Karpas-422 (cell line): Measurements from ENCODE around the gene HELZ. TPM values are rescaled to one million over a fixed set of nuclear protein-coding genes. Genes with fewer than 3 reads are reported as not detected.

Source experiments
- DNase-seq: peaks from one replicate; pipeline ENCODE4 v3.0.0-alpha.2; 2015
- H2AFZ ChIP-seq: fragments of 200-600 bp; sonication (generic); 2 replicates; pipeline ENCODE4 v1.6.1; 2014; ENCODE audit warnings: antibody characterized with exemption, low read length, mixed read lengths
- H3K27ac ChIP-seq: fragments of 200-600 bp; sonication (generic); 2 replicates; pipeline ENCODE4 v1.5.1; 2014; ENCODE audit warnings: mild to moderate bottlenecking, low read length, moderate library complexity
- H3K27me3 ChIP-seq: fragments of 200-600 bp; sonication (generic); 2 replicates; pipeline ENCODE4 v1.6.1; 2014; ENCODE audit warnings: low read length, mixed read lengths
- H3K36me3 ChIP-seq: fragments of 200-600 bp; sonication (generic); 2 replicates; pipeline ENCODE4 v1.6.1; 2014; ENCODE audit warnings: low read length, mixed read lengths; ENCODE audit not compliant: insufficient read depth
- H3K4me1 ChIP-seq: fragments of 200-600 bp; sonication (generic); 2 replicates; pipeline ENCODE4 v1.6.1; 2014; ENCODE audit warnings: mild to moderate bottlenecking, low read length, mixed read lengths
- H3K4me2 ChIP-seq: fragments of 200-600 bp; sonication (generic); 2 replicates; pipeline ENCODE4 v1.6.1; 2014; ENCODE audit warnings: low read length, low read depth, mild to moderate bottlenecking; ENCODE audit not compliant: poor library complexity, severe bottlenecking
- H3K4me3 ChIP-seq: fragments of 200-600 bp; sonication (generic); 2 replicates; pipeline ENCODE4 v1.5.1; 2014; ENCODE audit warnings: mild to moderate bottlenecking, antibody characterized with exemption, low read length, mixed read lengths
- H3K79me2 ChIP-seq: fragments of 200-600 bp; sonication (generic); 2 replicates; pipeline ENCODE4 v1.6.1; 2014; ENCODE audit warnings: mild to moderate bottlenecking, low read length, mixed read lengths
- H3K9ac ChIP-seq: fragments of 200-600 bp; sonication (generic); 2 replicates; pipeline ENCODE4 v1.6.0; 2014; ENCODE audit warnings: low read length
- H3K9me2 ChIP-seq: fragments of 200-600 bp; sonication (generic), shearing (Covaris generic); replicated peaks from 2 replicates; pipeline ENCODE4 v1.6.0; 2014; ENCODE audit warnings: mild to moderate bottlenecking, low read length, moderate library complexity; ENCODE audit not compliant: insufficient read depth
- H3K9me3 ChIP-seq: fragments of 300-700, 200-600 bp; sonication (generic); 2 replicates; pipeline ENCODE4 v1.6.1; 2014; ENCODE audit warnings: low read length, mixed read lengths
- H4K20me1 ChIP-seq: fragments of 200-600 bp; sonication (generic); 2 replicates; pipeline ENCODE4 v1.6.1; 2014; ENCODE audit warnings: mild to moderate bottlenecking, antibody characterized with exemption, low read length, low read depth; ENCODE audit not compliant: insufficient read depth
- total RNA-seq: library from RNA; depleted of rRNA; stranded (reverse); fragments of >200 nt; shearing (Covaris generic); gene quantifications from 2 replicates; pipeline ENCODE4 v1.2.3, GENCODE V29; 2014; ENCODE audit warnings: low replicate concordance

Gene HELZ
- total RNA-seq, 1 experiment from 2014 or later: 77.9 TPM

DNA sequence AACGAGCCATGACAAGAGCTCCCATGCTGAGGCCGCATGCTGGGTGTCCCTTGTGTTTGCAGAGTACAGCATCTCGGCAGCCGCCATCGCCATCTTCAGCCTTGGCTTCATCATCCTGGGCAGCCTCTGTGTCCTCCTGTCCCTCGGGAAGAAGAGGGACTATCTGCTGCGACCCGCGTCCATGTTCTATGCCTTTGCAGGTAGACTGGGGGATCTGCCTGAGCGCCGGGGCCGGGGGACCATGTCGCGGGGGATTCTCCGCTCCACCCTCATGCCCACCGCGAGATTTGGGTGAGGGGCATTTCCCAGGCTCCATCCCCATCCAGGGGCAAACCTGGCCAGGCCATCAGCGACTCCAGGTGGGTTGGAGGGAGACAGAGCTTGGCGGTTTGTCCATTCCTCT is 190.0 kb downstream of the HELZ start:
- H3K9me3 ChIP-seq: no peaks in the 10 kb centered on the region
- peaks cover 12% of the 10 kb centered on the region for H3K4me1 ChIP-seq
- H3K36me3 ChIP-seq: no peaks in the 10 kb centered on the region
- no peak overlapping the region for H3K4me2 ChIP-seq
- H2AFZ ChIP-seq: no peak overlapping the region
- H3K9ac ChIP-seq: no peak overlapping the region
- H3K27ac ChIP-seq: no peak overlapping the region
- no peaks in the 10 kb centered on the region for H3K79me2 ChIP-seq
- no peak for DNase-seq
- H3K27me3 ChIP-seq: no peaks in the 10 kb centered on the region; the same call in 1 of the 2 replicates
- no peak overlapping the region for H3K4me3 ChIP-seq
- no peaks in the 10 kb centered on the region for H4K20me1 ChIP-seq
- no peaks in the 10 kb centered on the region for H3K9me2 ChIP-seq

DNA sequence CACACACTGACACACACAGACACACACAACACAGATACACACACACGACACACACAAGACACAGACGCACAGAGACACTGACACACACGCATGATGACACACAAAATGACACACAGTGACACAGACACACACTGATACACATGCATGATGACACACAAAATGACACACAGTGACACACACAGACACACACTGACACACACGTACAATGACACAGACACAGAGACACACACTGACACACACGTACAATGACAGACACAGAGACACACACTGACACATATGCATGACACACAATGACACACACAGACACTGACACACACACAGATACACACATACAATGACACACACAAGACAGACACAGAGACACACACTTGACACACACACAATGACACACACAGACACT is 190.4 kb downstream of the HELZ start:
- Histone ChIP-seq H3K79me2 (no peaks in the 10 kb centered on the region), H3K4me3 (no peak overlapping the region), H4K20me1 (no peaks in the 10 kb centered on the region), H3K9me2 (no peaks in the 10 kb centered on the region), H2AFZ (no peak overlapping the region), H3K4me2 (no peak overlapping the region), H3K27me3 (no peaks in the 10 kb centered on the region; the same call in 1 of the 2 replicates), H3K9me3 (no peaks in the 10 kb centered on the region; the same call in 1 of the 2 replicates), H3K27ac (no peak overlapping the region), H3K4me1 (peaks cover 12% of the 10 kb centered on the region), H3K36me3 (no peaks in the 10 kb centered on the region), H3K9ac (no peak overlapping the region)
- DNase-seq: no peak

DNA sequence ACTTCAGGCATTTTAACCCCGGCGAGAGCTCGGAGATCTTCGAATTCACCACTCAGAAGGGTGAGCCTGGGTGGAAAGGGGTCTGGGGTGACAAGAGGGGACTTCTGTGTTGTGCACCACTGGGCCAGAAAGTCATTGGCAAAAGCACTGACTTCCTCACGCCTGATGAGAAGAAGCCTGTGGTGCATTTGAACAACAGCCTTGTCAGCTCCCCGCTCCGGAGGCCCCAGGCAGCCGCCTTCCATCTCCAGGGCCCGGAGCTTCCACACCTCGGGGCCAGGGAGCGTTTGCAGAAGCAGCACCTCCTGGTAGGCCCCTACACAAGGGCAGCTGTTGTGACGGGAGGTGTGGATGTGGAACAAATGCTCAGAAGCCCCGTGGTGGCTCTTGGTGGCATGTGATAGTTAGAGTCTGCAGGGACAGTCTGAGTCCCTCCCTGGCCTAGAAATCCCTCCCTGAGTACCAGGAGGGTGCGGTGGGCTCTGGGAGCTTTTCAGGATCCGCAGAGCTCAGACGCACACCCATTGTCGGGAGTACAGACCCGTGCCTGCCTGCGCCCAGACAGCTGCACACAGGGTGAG is 190.9 kb downstream of the HELZ start:
- Histone ChIP-seq H3K4me2 (no peak overlapping the region), H3K27ac (no peak overlapping the region), H3K27me3 (no peaks in the 10 kb centered on the region; the same call in 1 of the 2 replicates), H3K79me2 (no peaks in the 10 kb centered on the region), H2AFZ (no peak overlapping the region), H4K20me1 (no peaks in the 10 kb centered on the region), H3K9me3 (no peaks in the 10 kb centered on the region; the same call in 1 of the 2 replicates), H3K9me2 (no peaks in the 10 kb centered on the region), H3K9ac (no peak overlapping the region), H3K4me3 (no peak overlapping the region), H3K36me3 (no peaks in the 10 kb centered on the region), H3K4me1 (peaks cover 12% of the 10 kb centered on the region)
- no peak for DNase-seq

DNA sequence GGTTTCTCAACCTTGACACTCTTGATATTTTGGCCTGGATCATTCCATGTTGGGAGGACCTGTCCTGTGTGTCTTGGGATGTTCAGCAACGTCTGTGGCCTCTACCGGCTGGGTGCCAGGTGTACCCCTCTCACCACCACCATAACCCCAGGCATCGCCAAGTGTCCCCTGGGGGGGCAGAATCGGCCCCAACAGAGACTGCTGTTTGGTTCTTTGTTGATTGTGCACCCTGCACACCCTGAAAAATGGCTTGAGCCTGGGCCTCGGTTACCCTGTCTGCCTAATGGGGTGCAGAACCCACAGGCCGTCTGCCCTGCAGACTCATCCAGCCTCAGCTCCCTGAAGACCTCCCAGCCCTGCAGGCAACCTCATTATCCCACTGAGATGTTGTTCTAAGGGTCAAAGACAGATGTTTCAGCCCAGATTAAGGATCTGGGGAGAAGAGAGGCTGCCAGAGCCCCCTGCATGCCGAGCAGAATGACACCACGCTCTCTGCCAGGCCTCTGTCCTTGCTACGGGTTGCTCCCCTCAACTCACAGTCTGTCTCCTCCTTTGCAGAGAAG is 191.5 kb downstream of the HELZ start:
- Histone ChIP-seq H3K79me2 (no peaks in the 10 kb centered on the region), H3K27me3 (no peaks in the 10 kb centered on the region; the same call in 1 of the 2 replicates), H3K9me3 (peaks cover 4% of the 10 kb centered on the region; the same call in 1 of the 2 replicates), H3K4me3 (no peak overlapping the region), H3K27ac (no peak overlapping the region), H3K36me3 (no peaks in the 10 kb centered on the region), H2AFZ (no peak overlapping the region), H3K9ac (no peak overlapping the region), H3K9me2 (no peaks in the 10 kb centered on the region), H3K4me2 (no peak overlapping the region), H3K4me1 (peaks cover 12% of the 10 kb centered on the region), H4K20me1 (no peaks in the 10 kb centered on the region)
- no peak for DNase-seq

DNA sequence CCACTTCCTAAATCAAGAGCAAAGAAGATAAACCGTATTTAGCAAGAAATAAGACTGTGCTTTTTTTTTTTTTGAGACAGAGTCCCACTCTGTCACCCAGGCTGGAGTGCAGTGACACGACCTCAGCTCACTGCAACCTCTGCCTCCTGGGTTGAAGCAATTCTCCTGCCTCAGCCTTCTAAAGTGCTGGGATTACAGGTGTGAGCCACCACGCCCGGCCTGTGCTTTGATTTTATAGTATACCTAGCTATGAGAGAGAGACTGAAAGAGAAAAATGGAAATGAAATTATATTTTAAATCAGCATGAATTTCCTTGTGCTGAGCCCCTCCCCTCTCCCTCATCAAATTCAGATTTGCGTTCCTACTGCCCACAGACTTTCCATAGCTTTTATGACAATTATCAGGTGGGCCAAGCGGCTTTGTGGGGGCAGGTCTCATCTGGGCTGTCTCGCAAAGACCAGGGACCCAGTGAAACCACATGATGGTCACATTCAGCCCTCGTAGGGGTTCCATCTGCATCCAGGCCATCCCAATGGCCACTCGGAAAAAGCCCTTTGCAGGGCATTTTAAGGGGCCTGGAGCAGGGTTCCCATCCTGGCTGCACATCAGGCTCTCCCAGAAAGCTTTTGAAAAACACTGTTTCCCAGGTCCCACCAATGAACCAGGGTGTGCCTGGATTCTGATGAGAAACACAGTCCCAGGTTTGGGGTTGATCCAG is 192.1 kb downstream of the HELZ start:
- Histone ChIP-seq H3K9me2 (no peaks in the 10 kb centered on the region), H3K79me2 (no peaks in the 10 kb centered on the region), H2AFZ (no peak overlapping the region), H3K27me3 (no peaks in the 10 kb centered on the region; the same call in 1 of the 2 replicates), H4K20me1 (no peaks in the 10 kb centered on the region), H3K27ac (no peak overlapping the region), H3K4me2 (no peak overlapping the region), H3K4me1 (peaks cover 12% of the 10 kb centered on the region), H3K9ac (no peak overlapping the region), H3K9me3 (peaks cover 5% of the 10 kb centered on the region; the same call in 1 of the 2 replicates), H3K4me3 (no peak overlapping the region), H3K36me3 (no peaks in the 10 kb centered on the region)
- no peak for DNase-seq

DNA sequence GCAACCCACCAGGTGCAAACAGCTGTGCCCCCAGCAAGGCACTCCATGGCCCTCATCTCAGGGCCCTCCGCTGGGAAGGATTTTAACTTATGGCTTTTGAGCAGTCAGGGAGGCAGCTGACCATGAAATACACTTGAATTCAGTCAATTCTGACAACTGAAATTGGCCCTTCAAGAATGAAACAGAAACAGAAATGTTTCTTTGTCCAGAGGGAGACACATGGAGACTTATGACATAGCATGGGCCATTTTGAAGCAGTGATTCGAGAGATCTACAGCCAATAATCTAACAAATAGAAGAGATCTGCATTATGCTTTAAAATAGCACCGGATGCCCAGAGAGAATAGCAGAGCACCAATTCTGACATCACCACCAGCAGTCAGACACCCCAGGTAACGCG is 193.2 kb downstream of the HELZ start:
- no peak overlapping the region for H3K9ac ChIP-seq
- H3K4me1 ChIP-seq: peaks cover 8% of the 10 kb centered on the region
- no peaks in the 10 kb centered on the region for H4K20me1 ChIP-seq
- H3K27me3 ChIP-seq: peaks cover 3% of the 10 kb centered on the region; the same call in 1 of the 2 replicates
- no peak overlapping the region for H3K4me2 ChIP-seq
- H3K36me3 ChIP-seq: no peaks in the 10 kb centered on the region
- peaks cover 5% of the 10 kb centered on the region; the same call in 1 of the 2 replicates for H3K9me3 ChIP-seq
- H3K9me2 ChIP-seq: no peaks in the 10 kb centered on the region
- no peak overlapping the region for H3K4me3 ChIP-seq
- no peak for DNase-seq
- H2AFZ ChIP-seq: no peak overlapping the region
- no peak overlapping the region for H3K27ac ChIP-seq
- H3K79me2 ChIP-seq: no peaks in the 10 kb centered on the region

DNA sequence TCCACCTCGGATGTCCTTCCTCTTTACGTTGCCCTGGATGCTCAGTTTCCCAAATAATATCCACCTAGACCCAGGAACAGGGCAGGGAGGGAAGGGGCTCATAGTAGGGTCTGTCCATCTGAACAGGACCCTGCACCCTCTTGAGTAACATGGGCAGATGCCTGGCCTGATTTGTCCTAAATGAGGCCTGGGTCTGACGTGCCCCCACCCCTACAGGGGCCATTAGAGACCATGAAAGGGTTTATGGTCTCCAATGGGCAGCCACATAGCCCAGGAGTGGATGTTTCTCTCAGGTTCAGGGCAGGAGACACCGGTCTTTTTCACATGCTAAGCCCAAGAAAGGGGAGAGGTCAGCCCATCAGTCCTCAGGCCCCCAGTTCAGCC is 193.8 kb downstream of the HELZ start:
- H3K4me3 ChIP-seq: no peak overlapping the region
- H3K79me2 ChIP-seq: no peaks in the 10 kb centered on the region
- H3K9me2 ChIP-seq: no peaks in the 10 kb centered on the region

DNA sequence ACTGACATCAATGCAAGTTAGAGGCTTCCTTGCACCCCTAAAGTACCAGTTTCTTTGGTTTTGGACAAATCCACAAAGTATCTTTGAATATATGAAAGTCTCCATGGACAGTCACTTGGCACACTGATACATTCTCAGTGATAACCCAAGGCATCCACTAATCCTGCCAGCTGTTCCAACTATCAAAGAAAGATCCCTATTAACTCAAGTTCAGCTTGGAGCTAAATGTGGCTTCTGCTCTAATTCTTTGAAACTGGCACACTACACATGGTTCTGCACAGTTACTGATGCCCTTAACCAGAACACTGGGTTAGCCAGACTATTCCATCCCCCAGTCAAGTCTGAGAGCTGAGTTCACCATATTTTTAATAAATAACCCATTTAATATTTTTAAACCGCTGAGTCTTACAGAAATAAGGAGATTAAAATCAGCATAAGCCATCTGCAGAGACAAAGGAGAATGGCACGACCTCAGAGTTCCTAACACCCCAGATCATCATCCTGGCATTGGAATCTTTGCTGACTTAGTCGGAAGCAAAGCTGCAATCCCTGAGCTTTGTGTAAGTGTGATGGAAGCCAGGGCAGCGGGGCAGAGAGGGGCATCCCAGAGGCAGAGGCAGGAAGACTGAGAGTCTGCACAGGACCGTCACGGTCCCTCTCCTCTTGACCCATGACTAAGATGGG is 194.4 kb downstream of the HELZ start:
- H3K9me2 ChIP-seq: no peaks in the 10 kb centered on the region
- no peaks in the 10 kb centered on the region for H3K36me3 ChIP-seq
- no peaks in the 10 kb centered on the region for H4K20me1 ChIP-seq
- no peak overlapping the region for H2AFZ ChIP-seq
- no peak for DNase-seq
- H3K4me3 ChIP-seq: no peak overlapping the region
- no peak overlapping the region for H3K27ac ChIP-seq
- no peak overlapping the region for H3K9ac ChIP-seq
- peaks cover 5% of the 10 kb centered on the region; the same call in 1 of the 2 replicates for H3K9me3 ChIP-seq
- H3K27me3 ChIP-seq: peaks cover 3% of the 10 kb centered on the region; the same call in 1 of the 2 replicates
- no peaks in the 10 kb centered on the region for H3K4me1 ChIP-seq
- no peak overlapping the region for H3K4me2 ChIP-seq
- no peaks in the 10 kb centered on the region for H3K79me2 ChIP-seq

More for the DNA sequence above, 193.8 kb downstream of the HELZ start:
- Histone ChIP-seq H3K4me1 (peaks cover 1% of the 10 kb centered on the region), H3K4me2 (no peak overlapping the region), H4K20me1 (no peaks in the 10 kb centered on the region), H3K27ac (no peak overlapping the region), H3K9me3 (peaks cover 5% of the 10 kb centered on the region; the same call in 1 of the 2 replicates), H3K36me3 (no peaks in the 10 kb centered on the region), H3K9ac (no peak overlapping the region), H2AFZ (no peak overlapping the region), H3K27me3 (peaks cover 3% of the 10 kb centered on the region; the same call in 1 of the 2 replicates)
- DNase-seq: no peak
